IPS-15b (cell line): ENCODE results near the gene CD276.
"Not testable (repeated sequence)": the region's sequence is repeated elsewhere in the genome, so short reads cannot be mapped to it uniquely, and the experiment has no call there.

Experiments used
- H3K27me3 ChIP-seq: one replicate; pipeline ENCODE4 v1.6.1; 2013; ENCODE audit warnings: low read length; ENCODE audit not compliant: control insufficient read depth, insufficient read depth
- H3K36me3 ChIP-seq: one replicate; pipeline ENCODE4 v1.6.1; 2013; ENCODE audit warnings: low read length; ENCODE audit not compliant: control insufficient read depth, insufficient read depth
- H3K4me1 ChIP-seq: one replicate; pipeline ENCODE4 v1.6.1; 2013; ENCODE audit warnings: mild to moderate bottlenecking, low read length; ENCODE audit not compliant: control insufficient read depth, insufficient read depth
- H3K4me3 ChIP-seq: one replicate; pipeline ENCODE4 v1.5.1; 2013; ENCODE audit warnings: low read depth, low read length
- H3K9ac ChIP-seq: one replicate; pipeline ENCODE4 v1.6.1; 2013; ENCODE audit warnings: low read depth, mild to moderate bottlenecking, low read length
- H3K9me3 ChIP-seq: one replicate; pipeline ENCODE4 v1.6.1; 2013; ENCODE audit warnings: mild to moderate bottlenecking, low read length; ENCODE audit not compliant: control insufficient read depth, insufficient read depth

CD276 gene

DNA sequence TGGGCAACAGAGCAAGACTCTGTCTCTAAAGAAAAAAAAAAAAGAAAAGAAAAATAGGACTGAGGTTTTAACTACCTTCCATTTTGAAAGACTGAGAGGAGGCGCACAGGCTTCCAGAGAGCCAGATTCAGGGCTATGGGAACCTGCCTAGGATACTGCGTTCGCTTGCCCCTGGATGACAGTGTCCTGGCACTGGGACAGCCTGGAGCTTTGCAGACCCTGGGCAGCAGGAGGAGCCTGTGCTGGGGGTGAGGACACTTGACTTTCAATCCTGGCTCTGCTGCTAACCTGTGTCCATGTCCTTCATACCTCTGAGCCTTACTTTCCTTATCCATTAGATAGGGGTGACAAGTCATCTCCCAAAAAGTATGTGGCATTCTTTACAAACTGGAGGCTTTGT lies 31.2 kb downstream of the CD276 start:
- H3K36me3 ChIP-seq = peaks cover 15% of the 10 kb centered on the region
- no peak overlapping the region for H3K9ac ChIP-seq
- no peaks in the 10 kb centered on the region for H3K4me1 ChIP-seq
- no peak overlapping the region for H3K4me3 ChIP-seq
- no peaks in the 10 kb centered on the region for H3K27me3 ChIP-seq
- H3K9me3 ChIP-seq = no peaks in the 10 kb centered on the region

DNA sequence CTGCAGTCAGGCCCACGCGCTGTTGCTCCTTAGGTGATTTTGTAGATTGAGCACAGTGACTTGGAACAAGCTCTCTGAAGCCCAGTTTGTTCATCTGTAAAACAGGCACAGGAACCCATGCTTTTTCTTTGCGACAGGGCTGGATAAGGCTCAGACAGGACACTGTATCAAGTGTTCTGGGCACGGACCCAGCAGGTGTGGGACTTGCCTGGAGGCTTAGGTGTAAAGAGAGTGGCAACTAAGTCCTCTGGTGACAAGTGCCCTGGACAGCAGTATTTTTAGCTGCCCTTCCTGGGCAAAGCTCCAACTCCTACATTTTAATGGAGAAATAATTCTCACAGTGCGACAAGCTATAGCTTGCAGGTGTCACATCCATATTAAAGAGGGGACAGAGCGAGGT lies 32.2 kb downstream of the CD276 start:
- Histone ChIP-seq H3K4me3 (no peak overlapping the region), H3K9ac (no peak overlapping the region), H3K4me1 (no peaks in the 10 kb centered on the region), H3K9me3 (no peaks in the 10 kb centered on the region), H3K27me3 (no peaks in the 10 kb centered on the region), H3K36me3 (peaks cover 8% of the 10 kb centered on the region)

DNA sequence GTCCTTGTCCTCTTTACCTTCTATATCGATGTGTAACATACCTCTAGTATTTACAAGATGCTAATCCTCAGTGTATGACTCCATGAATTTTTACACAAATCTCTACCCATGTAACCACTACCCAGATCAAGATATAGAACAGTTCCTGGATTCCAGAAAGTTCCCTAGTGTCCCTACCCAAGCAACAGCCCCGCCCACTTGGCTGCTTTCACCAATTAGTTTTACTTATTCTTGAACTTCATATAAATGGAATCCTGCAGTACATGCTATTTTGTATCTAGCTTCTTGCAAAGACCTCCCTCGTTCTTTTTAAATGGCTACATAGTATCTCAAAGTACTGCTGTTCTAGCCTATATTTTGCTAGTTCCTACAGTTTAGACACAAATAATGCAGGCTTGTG lies 33.0 kb downstream of the CD276 start:
- Histone ChIP-seq H3K27me3 (no peaks in the 10 kb centered on the region), H3K9ac (no peak overlapping the region), H3K9me3 (no peaks in the 10 kb centered on the region), H3K4me1 (no peaks in the 10 kb centered on the region), H3K4me3 (no peak overlapping the region), H3K36me3 (peaks cover 8% of the 10 kb centered on the region)

DNA sequence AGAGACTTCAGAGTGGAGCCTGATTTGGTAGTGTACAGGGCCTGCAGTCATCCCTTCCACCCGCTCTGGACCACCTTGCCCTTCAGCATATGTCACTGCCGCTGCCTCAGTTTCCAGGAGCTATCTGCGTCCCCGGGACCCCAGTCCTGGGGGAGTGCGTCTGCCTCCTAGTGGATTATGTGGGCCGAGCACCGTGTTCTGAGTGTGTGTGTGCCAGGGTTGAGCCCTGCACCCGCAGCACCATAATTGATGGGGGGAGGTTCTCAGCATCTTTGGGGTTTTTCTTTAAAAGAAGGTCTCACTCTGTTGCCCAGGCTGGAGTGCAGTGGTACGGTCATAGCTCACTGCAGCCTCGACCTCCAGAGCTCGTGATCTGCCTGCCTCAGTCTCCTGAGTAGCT lies 33.6 kb downstream of the CD276 start:
- no peaks in the 10 kb centered on the region for H3K27me3 ChIP-seq

DNA sequence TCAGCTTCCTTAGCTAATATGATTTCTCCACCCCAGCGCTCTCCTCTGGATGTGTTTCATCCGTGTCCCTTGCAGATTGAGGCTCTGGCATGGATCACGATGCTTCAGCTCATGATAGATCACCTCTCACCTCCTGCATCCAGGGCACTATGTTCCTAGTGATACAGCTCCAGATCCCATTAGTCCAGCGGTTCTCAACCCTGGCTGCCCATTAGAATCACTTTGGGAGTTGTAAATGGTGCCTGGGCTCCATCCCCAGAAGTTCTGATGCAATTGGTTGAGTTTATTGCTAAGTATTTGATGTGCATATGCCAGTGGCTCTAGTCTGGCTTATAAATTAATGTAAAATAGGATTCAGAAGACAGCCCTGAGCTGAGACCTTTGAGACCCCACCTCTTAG lies 34.5 kb downstream of the CD276 start:
- no peaks in the 10 kb centered on the region for H3K9me3 ChIP-seq

More for the DNA sequence above, 33.6 kb downstream of the CD276 start:
- H3K36me3 ChIP-seq = peaks cover 8% of the 10 kb centered on the region
- H3K9me3 ChIP-seq = no peaks in the 10 kb centered on the region
- no peak overlapping the region for H3K9ac ChIP-seq
- H3K4me1 ChIP-seq = no peaks in the 10 kb centered on the region
- no peak overlapping the region for H3K4me3 ChIP-seq

DNA sequence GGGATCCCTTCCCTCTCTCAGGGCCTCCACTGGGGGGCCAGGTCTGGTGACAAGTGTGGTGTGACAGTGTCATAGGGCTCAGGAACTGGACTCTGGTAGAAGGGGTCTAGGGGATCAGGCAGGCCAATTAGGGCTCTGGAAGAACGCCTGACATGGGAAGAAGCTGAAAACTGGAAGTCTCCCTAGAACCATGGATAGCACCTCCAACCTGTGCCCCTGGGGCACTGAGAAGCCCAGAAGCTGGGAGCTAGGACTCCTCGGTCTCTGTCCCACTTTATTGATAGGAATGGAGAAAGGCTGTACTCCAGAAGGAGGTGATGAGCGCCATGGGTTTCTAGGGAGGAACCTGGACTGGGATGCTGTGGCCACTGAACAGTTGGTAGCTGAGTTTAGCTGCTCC lies 38.2 kb downstream of the CD276 start:
- no peak overlapping the region for H3K9ac ChIP-seq
- no peaks in the 10 kb centered on the region for H3K36me3 ChIP-seq
- H3K9me3 ChIP-seq = no peaks in the 10 kb centered on the region
- no peaks in the 10 kb centered on the region for H3K27me3 ChIP-seq
- no peaks in the 10 kb centered on the region for H3K4me1 ChIP-seq
- no peak overlapping the region for H3K4me3 ChIP-seq

More for the DNA sequence above, 34.5 kb downstream of the CD276 start:
- Histone ChIP-seq H3K27me3 (no peaks in the 10 kb centered on the region), H3K4me3 (no peak overlapping the region), H3K36me3 (peaks cover 3% of the 10 kb centered on the region), H3K4me1 (no peaks in the 10 kb centered on the region), H3K9ac (no peak overlapping the region)

DNA sequence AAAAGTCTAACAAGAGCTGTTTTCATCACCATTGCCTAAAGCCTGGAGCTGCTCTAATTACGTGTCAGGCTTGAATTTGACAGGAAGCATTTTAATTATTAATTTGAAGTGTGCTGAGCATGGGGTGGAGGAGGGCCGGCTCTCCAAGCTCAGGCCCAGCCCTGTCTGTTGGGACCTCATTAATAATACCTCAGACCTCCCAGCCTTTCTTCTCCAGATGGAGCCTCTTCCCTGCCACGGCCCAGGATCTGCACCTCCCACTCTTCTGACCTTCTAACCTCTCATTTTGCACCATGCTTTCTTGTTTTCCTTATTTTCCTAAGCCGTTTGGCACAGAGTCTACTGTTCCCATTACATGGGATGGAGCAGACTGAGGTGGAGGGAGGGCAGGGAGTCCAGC lies 39.0 kb downstream of the CD276 start:
- H3K4me1 ChIP-seq = no peaks in the 10 kb centered on the region
- H3K27me3 ChIP-seq = no peaks in the 10 kb centered on the region
- no peaks in the 10 kb centered on the region for H3K36me3 ChIP-seq
- H3K9me3 ChIP-seq = no peaks in the 10 kb centered on the region
- H3K4me3 ChIP-seq = no peak overlapping the region
- H3K9ac ChIP-seq = no peak overlapping the region

DNA sequence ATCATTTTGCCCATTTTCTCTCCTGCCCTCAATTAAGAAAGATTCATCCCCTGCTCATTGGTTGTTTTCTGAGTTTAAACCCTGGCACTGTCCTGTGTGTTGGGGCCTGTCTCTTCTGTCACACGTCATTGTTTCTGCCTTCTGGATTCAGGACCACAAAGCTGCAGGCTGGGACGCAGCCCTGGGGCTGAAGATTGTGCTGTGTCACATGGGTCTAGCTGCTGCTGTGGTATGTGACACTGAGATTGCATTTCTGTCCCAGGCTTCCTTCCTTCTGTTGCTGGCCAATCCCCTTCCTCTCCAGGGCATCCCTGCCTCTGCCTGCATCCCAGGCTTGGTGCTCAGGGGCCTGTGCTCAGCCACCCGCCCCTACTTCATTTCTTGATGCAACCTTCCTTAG lies 40.0 kb downstream of the CD276 start:
- H3K9me3 ChIP-seq = no peaks in the 10 kb centered on the region
- no peaks in the 10 kb centered on the region for H3K36me3 ChIP-seq
- H3K9ac ChIP-seq = no peak overlapping the region
- H3K4me1 ChIP-seq = no peaks in the 10 kb centered on the region
- no peak overlapping the region for H3K4me3 ChIP-seq
- H3K27me3 ChIP-seq = no peaks in the 10 kb centered on the region

DNA sequence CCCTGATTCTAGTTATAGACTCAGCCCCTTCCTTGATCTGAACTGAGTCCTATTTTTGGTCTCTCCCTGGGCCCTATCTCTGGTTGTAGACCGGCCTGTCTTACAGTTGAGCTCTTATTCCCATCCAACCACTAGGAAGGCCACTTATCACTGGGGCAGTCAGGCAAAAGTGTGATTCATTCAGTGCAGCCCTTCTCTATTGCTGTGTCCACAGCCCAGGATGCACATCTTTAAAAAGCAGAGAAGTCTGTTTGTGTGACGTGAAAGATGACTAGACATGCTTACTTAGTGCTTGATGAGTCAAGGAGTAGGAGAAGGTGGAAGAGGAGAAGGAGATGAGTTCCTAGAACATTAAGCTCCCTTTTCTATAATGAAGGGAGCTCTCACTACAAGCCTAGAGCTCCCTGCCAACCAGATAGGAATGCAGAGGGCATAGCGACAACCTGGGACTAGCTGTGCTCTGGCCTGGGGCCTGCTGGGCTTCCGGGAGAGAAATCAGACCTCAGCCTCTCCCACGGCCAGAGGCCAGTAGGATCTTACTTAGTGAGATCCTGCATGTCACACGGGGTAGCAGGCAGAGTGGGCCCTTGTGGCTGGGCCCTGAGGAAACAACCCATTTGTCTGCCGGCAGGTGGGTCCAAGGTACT lies 43.3 kb downstream of the CD276 start:
- Histone ChIP-seq H3K36me3 (no peaks in the 10 kb centered on the region), H3K4me1 (no peaks in the 10 kb centered on the region), H3K9ac (no peak overlapping the region), H3K9me3 (no peaks in the 10 kb centered on the region), H3K27me3 (no peaks in the 10 kb centered on the region), H3K4me3 (no peak overlapping the region)

DNA sequence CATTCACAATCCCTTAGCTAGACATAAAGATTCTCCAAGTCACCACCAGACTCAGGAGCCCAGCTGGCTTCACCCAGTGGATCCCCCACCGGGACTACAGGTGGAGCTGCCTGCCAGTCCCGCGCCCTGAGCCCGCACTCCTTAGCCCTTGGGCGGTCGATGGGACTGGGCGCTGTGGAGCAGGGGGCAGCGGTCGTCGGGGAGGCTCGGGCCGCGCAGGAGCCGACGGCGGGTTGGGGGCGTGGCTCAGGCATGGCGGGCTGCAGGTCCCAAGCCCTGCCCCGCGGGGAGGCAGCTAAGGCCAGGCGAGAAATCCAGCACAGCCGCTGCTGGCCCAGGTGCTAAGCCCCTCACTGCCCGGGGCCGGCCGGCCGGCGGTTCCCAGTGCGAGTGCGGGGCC lies 47.9 kb downstream of the CD276 start:
- not testable (repeated sequence) for H3K4me3 ChIP-seq, H3K36me3 ChIP-seq, H3K9ac ChIP-seq, H3K4me1 ChIP-seq, H3K9me3 ChIP-seq, H3K27me3 ChIP-seq

DNA sequence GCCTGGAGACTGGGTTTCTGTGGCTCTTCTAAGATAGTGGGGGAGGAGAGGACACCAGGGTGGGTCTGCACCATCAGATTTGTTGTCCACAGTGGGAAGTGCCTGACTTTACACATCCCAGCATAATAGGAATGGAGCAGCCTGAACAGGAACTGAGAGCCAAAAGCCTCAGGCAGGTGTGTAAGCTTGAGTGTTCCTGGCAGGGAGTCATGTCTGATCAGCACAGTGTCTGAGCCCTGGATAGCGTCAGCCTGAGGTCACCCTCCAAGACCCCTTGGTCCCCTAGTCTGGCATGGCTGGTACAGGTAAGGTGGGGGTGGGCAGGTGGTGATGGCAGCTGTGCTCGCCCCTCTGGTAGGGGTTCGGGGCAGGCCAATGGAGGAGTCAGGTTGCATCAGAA lies 48.7 kb downstream of the CD276 start:
- Histone ChIP-seq H3K4me1 (no peaks in the 10 kb centered on the region), H3K9me3 (no peaks in the 10 kb centered on the region), H3K27me3 (no peaks in the 10 kb centered on the region), H3K9ac (no peak overlapping the region), H3K36me3 (no peaks in the 10 kb centered on the region), H3K4me3 (no peak overlapping the region)

DNA sequence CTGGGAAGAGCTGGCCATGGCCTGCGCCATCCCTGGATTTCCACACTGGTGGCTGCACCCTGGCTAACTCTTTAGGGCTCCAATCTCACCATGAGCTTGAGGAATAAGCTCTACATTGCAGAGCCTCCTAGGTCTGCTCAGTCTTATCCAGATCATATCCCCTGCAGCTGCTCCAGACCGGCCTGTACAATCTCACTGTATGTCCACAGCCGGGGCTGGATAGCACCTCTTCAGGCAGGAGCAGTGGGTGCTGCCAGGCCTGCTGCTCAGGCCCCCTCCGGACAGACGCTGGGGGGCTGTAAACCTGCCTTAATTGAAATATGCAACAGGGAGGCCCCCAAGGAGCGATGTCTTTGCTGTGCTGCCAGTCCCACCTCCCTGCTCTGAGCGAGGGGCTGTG lies 53.4 kb downstream of the CD276 start:
- H3K9ac ChIP-seq = no peak overlapping the region
- H3K27me3 ChIP-seq = no peaks in the 10 kb centered on the region
- no peaks in the 10 kb centered on the region for H3K36me3 ChIP-seq
- no peak overlapping the region for H3K4me3 ChIP-seq
- H3K9me3 ChIP-seq = no peaks in the 10 kb centered on the region
- H3K4me1 ChIP-seq = no peaks in the 10 kb centered on the region
